IMR-90 (cell line): ENCODE data around the gene CHCHD4. TPM values are rescaled to one million over a fixed set of nuclear protein-coding genes. Genes with fewer than 3 reads are reported as not detected.
A peak's percentile ranks its signal among the peaks of the same experiment; 100 is the strongest.

ENCODE experiments used
- ATAC-seq: fragments of 200-7000 bp; cut with Tn5 transposase; 2 replicates; pipeline ENCODE4 v1.9.1; 2020; ENCODE audit warnings: low read depth, mild to moderate bottlenecking, moderate library complexity
- BruUV-seq: library from RNA; stranded (reverse); fragments of 400-500 nt; replicated peaks from 2 replicates; lab custom pipeline; 2021; lab: Mats Ljungman, UMichigan
- CTCF ChIA-PET: fragments of 300-600 bp; formaldehyde crosslinking; extraction: SDS; loops from one replicate; lab custom pipeline; 2021; ENCODE audit warnings: antibody characterized with exemption; lab: Yijun Ruan, JAX
- POLR2A ChIA-PET: fragments of 300-600 bp; sonication (Branson Sonifier 250); formaldehyde crosslinking; loops from one replicate; lab custom pipeline; 2022; ENCODE audit warnings: antibody characterized with exemption; ENCODE audit not compliant: unreplicated experiment; lab: Charles Lee
- DNase-seq: peaks from one replicate; pipeline ENCODE4 v3.0.0; 2013
- H2AFZ ChIP-seq: replicated peaks from 2 replicates; pipeline ENCODE3; 2013; ENCODE audit warnings: low read length, mild to moderate bottlenecking; ENCODE audit not compliant: poor library complexity
- H2AK5ac ChIP-seq: 2 replicates; pipeline ENCODE4 v1.6.1; 2013; ENCODE audit warnings: low read depth, low read length, inconsistent platforms
- H2AK9ac ChIP-seq: replicated peaks from 2 replicates; pipeline ENCODE3; 2013; ENCODE audit warnings: mild to moderate bottlenecking, low read depth, low read length, moderate library complexity; ENCODE audit not compliant: poor library complexity
- H2BK120ac ChIP-seq: 2 replicates; pipeline ENCODE4 v1.6.1; 2013; ENCODE audit warnings: low read depth, low read length, inconsistent platforms
- H2BK15ac ChIP-seq: 3 replicates; pipeline ENCODE4 v1.6.1; 2013; ENCODE audit warnings: low read depth, low read length, inconsistent platforms
- H2BK20ac ChIP-seq: 2 replicates; pipeline ENCODE4 v1.6.1; 2013; ENCODE audit warnings: low read depth, mild to moderate bottlenecking, inconsistent platforms, low read length, moderate library complexity
- H2BK5ac ChIP-seq: 2 replicates; pipeline ENCODE4 v1.6.1; 2013; ENCODE audit warnings: mild to moderate bottlenecking, low read depth, low read length, inconsistent platforms; ENCODE audit not compliant: poor library complexity, severe bottlenecking
- H3K14ac ChIP-seq: replicated peaks from 2 replicates; pipeline ENCODE4 v1.6.1; 2013; ENCODE audit warnings: low read depth, low read length, inconsistent platforms
- H3K18ac ChIP-seq: 2 replicates; pipeline ENCODE4 v1.6.1; 2013; ENCODE audit warnings: low read depth, low read length, control low read depth
- H3K23ac ChIP-seq: 2 replicates; pipeline ENCODE4 v1.6.1; 2013; ENCODE audit warnings: low read depth, low read length, inconsistent platforms
- H3K27ac ChIP-seq: 2 replicates; pipeline ENCODE4 v1.5.1; 2013; ENCODE audit warnings: mild to moderate bottlenecking, control low read depth, low read length; ENCODE audit not compliant: insufficient read depth
- H3K27me3 ChIP-seq: 2 replicates; pipeline ENCODE4 v1.6.1; 2013; ENCODE audit warnings: low read length; ENCODE audit not compliant: control insufficient read depth, insufficient read depth
- H3K36me3 ChIP-seq: 2 replicates; pipeline ENCODE4 v1.6.1; 2013; ENCODE audit warnings: low read length, mixed read lengths; ENCODE audit not compliant: control insufficient read depth, insufficient read depth
- H3K4ac ChIP-seq: 2 replicates; pipeline ENCODE4 v1.6.1; 2013; ENCODE audit warnings: low read depth, low read length, inconsistent platforms
- H3K4me1 ChIP-seq: 2 replicates; pipeline ENCODE4 v1.6.1; 2013; ENCODE audit warnings: low read length, mixed read lengths; ENCODE audit not compliant: control insufficient read depth, insufficient read depth
- H3K4me2 ChIP-seq: 2 replicates; pipeline ENCODE4 v1.6.1; 2013; ENCODE audit warnings: low read depth, mild to moderate bottlenecking, control low read depth, low read length, moderate library complexity
- H3K4me3 ChIP-seq: 2 replicates; pipeline ENCODE4 v1.5.1; 2013; ENCODE audit warnings: low read depth, mild to moderate bottlenecking, control low read depth, low read length, moderate library complexity; ENCODE audit not compliant: insufficient read depth
- H3K56ac ChIP-seq: 2 replicates; pipeline ENCODE4 v1.6.1; 2013; ENCODE audit warnings: low read length, inconsistent platforms; ENCODE audit not compliant: insufficient read depth; ENCODE audit errors: extremely low read depth
- H3K79me1 ChIP-seq, 2 experiments: 2 replicates each; pipeline ENCODE4 v1.6.1; 2013; ENCODE audit warnings: low read length in 2 of 2, inconsistent platforms in 1 of 2, low read depth in 1 of 2
- H3K9ac ChIP-seq: 2 replicates; pipeline ENCODE4 v1.6.1; 2013; ENCODE audit warnings: low read depth, low read length, control low read depth
- H3K9me1 ChIP-seq: 2 replicates; pipeline ENCODE4 v1.6.1; 2013; ENCODE audit warnings: low read length, inconsistent platforms; ENCODE audit not compliant: insufficient read depth
- H3K9me3 ChIP-seq: 2 replicates; pipeline ENCODE4 v1.6.1; 2013; ENCODE audit warnings: low read length; ENCODE audit not compliant: control insufficient read depth, insufficient read depth
- H4K20me1 ChIP-seq: 2 replicates; pipeline ENCODE4 v1.6.1; 2013; ENCODE audit warnings: low read length, inconsistent platforms; ENCODE audit not compliant: insufficient read depth
- H4K5ac ChIP-seq: 2 replicates; pipeline ENCODE4 v1.6.1; 2013; ENCODE audit warnings: mild to moderate bottlenecking, low read depth, low read length, control low read depth
- H4K8ac ChIP-seq, 2 experiments: 2 replicates each; pipeline ENCODE4 v1.6.1; 2013; ENCODE audit warnings: low read depth in 2 of 2, low read length in 2 of 2, control low read depth in 1 of 2, inconsistent platforms in 1 of 2
- H4K91ac ChIP-seq: 2 replicates; pipeline ENCODE4 v1.6.1; 2013; ENCODE audit warnings: low read depth, low read length, inconsistent platforms; ENCODE audit not compliant: insufficient read depth
- CEBPB ChIP-seq: IDR thresholded peaks from 2 replicates; pipeline ENCODE4 v1.6.1; 2012; ENCODE audit warnings: low read depth, low read length, improper control_type of control experiment
- RCOR1 ChIP-seq: IDR thresholded peaks from 2 replicates; pipeline ENCODE4 v1.6.1; 2012; ENCODE audit warnings: mild to moderate bottlenecking, low read length, improper control_type of control experiment; ENCODE audit not compliant: insufficient replicate concordance
- WGBS, 2 experiments: methylation state at CpG; one replicate each; pipeline versions ENCODE4 v1.1.5 to v1.1.7; 2013; ENCODE audit warnings: missing lambda C conversion rate in 2 of 2; ENCODE audit not compliant: insufficient read length in 1 of 2; ENCODE audit errors: extremely low coverage in 2 of 2; 5-methylcytosine and 5-hydroxymethylcytosine counted together
- dilution Hi-C: fragments of 300-500 bp; cut with HindIII; formaldehyde crosslinking; loops from one replicate; pipeline ENCODE4 v1.14.3; 2018; ENCODE audit warnings: low sequenced_read_pairs; ENCODE audit not compliant: unreplicated experiment
- in situ Hi-C: fragments of 300-500 bp; cut with MboI; formaldehyde crosslinking; loops from 3 replicates; pipeline ENCODE4 v1.14.3; 2019; ENCODE audit warnings: low sequenced_read_pairs, inconsistent platforms, mixed read lengths
- intact Hi-C: fragments of 100-400 bp; cut with micrococcal nuclease; formaldehyde crosslinking; loops from 2 replicates; pipeline ENCODE4 v1.10.0; 2022
- polyA plus RNA-seq, 3 experiments: library from polyadenylated mRNA; depleted of rRNA; stranded (reverse); fragments of >200 nt; gene quantifications; 2 replicates each; pipeline ENCODE4 v1.2.3, GENCODE V29; 2012; ENCODE audit warnings: low replicate concordance in 1 of 3
- total RNA-seq: library from RNA; depleted of rRNA; stranded (reverse); fragments of >200 nt; gene quantifications from 2 replicates; pipeline ENCODE4 v1.2.3, GENCODE V29; 2012

The CHCHD4 gene
- total and polyA plus RNA-seq, 2 of the 4 experiments (the other 2 are of a cell fraction) = 9.0 to 9.8 TPM

DNA sequence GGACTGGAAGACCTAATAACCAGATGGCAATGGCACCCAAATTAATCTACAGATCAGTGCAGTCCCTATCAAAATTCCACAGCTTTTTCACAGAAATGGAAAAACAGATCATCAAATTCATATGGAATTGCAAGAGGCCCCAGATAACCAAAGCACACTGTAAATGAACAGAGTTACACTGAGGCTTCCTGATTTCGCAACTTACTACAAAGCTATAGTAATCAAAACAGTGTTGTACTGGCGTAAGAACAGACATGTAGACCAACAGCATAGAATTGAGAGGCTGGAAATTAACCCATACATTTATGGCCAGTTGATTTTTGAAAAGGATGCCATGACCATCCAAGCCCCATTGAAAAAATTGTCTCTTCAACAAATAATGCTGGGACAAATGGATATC lies 37.5 kb upstream of the CHCHD4 start:
- Histone ChIP-seq H3K14ac (no peak overlapping the region), H4K5ac (no peak overlapping the region), H3K27me3 (no peaks in the 10 kb centered on the region), H2AK5ac (no peak overlapping the region), H3K27ac (no peak overlapping the region), H3K9me1 (peaks cover 2% of the 10 kb centered on the region; the same call in 1 of the 2 replicates), H4K8ac (no peak overlapping the region), H3K4me1 (no peaks in the 10 kb centered on the region), H4K20me1 (no peaks in the 10 kb centered on the region), H3K4ac (no peak overlapping the region), H3K36me3 (peaks cover 73% of the 10 kb centered on the region), H3K9ac (no peak overlapping the region), H2BK120ac (no peak overlapping the region), H3K4me3 (no peak overlapping the region), H2BK5ac (no peak overlapping the region), H3K23ac (no peak overlapping the region), H3K4me2 (no peak overlapping the region), H3K79me1 (peaks cover 18 to 23% of the 10 kb centered on the region in 2 experiments), H2BK20ac (no peak overlapping the region), H4K91ac (no peak overlapping the region), H3K56ac (no peak overlapping the region), H2AFZ (no peak overlapping the region), H2AK9ac (no peak overlapping the region), H2BK15ac (no peak overlapping the region), H3K18ac (no peak overlapping the region), H3K9me3 (peaks cover 4% of the 10 kb centered on the region; the same call in 1 of the 2 replicates)
- ChIA-PET CTCF (no interaction called here), POLR2A (no interaction called here)
- intact Hi-C loops (no loop called here), in situ Hi-C loops (no loop called here), dilution Hi-C loops (no loop called here)
- ATAC-seq (no peak), DNase-seq (no peak)
- no TSS peak for BruUV-seq
- TF ChIP-seq CEBPB = peak; percentile 86
- no peak for TF ChIP-seq RCOR1
- WGBS, 2 experiments = no CpG with 5 or more reads among the region's 2 CpGs
